DOHH2 (cell line): ENCODE measurements around the gene AFG3L2.
"Not testable (repeated sequence)": the region's sequence is repeated elsewhere in the genome, so short reads cannot be mapped to it uniquely, and the experiment has no call there.

Source experiments
- H3F3A ChIP-seq: fragments of 200-600 bp; sonication (generic), shearing (Covaris generic); 2 replicates; pipeline ENCODE4 v1.6.0; 2016; ENCODE audit warnings: antibody characterized with exemption, mild to moderate bottlenecking; ENCODE audit not compliant: control insufficient read depth, insufficient read depth
- H3K27ac ChIP-seq: fragments of 200-600 bp; sonication (generic); 2 replicates; pipeline ENCODE4 v1.5.1; 2014; ENCODE audit warnings: low read depth, mild to moderate bottlenecking, low read length, moderate library complexity
- H3K27me3 ChIP-seq: fragments of 200-600 bp; sonication (generic); 2 replicates; pipeline ENCODE4 v1.6.1; 2014; ENCODE audit warnings: mild to moderate bottlenecking, low read length, mixed read lengths; ENCODE audit not compliant: control insufficient read depth
- H3K36me3 ChIP-seq: fragments of 200-600 bp; sonication (generic); 2 replicates; pipeline ENCODE4 v1.6.1; 2014; ENCODE audit warnings: mild to moderate bottlenecking, low read length, moderate library complexity, mixed read lengths; ENCODE audit not compliant: control insufficient read depth
- H3K4me1 ChIP-seq: fragments of 200-600 bp; sonication (generic); 2 replicates; pipeline ENCODE4 v1.6.1; 2014; ENCODE audit warnings: mild to moderate bottlenecking, low read length, mixed read lengths; ENCODE audit not compliant: control insufficient read depth
- H3K4me2 ChIP-seq: fragments of 200-600 bp; sonication (generic); 2 replicates; pipeline ENCODE4 v1.6.0; 2014; ENCODE audit warnings: mild to moderate bottlenecking, low read length, moderate library complexity
- H3K4me3 ChIP-seq: fragments of 200-600 bp; sonication (generic); 2 replicates; pipeline ENCODE4 v1.5.1; 2014; ENCODE audit warnings: mild to moderate bottlenecking, low read length, mixed read lengths
- H3K79me2 ChIP-seq: fragments of 200-600 bp; sonication (generic); 2 replicates; pipeline ENCODE4 v1.6.1; 2014; ENCODE audit warnings: mild to moderate bottlenecking, low read length, mixed read lengths; ENCODE audit not compliant: control insufficient read depth
- H3K9me2 ChIP-seq: fragments of 200-600 bp; sonication (generic); replicated peaks from 2 replicates; pipeline ENCODE4 v1.6.1; 2014; ENCODE audit warnings: mild to moderate bottlenecking, low read length, mixed read lengths; ENCODE audit not compliant: control insufficient read depth
- H3K9me3 ChIP-seq: fragments of 200-600 bp; sonication (generic); 2 replicates; pipeline ENCODE4 v1.6.1; 2014; ENCODE audit warnings: antibody characterized with exemption, low read length, mixed read lengths; ENCODE audit not compliant: control insufficient read depth, insufficient read depth
- H4K20me1 ChIP-seq: fragments of 200-600 bp; sonication (generic); 2 replicates; pipeline ENCODE4 v1.6.0; 2014; ENCODE audit warnings: low read depth, mild to moderate bottlenecking, antibody characterized with exemption, low read length, moderate library complexity; ENCODE audit not compliant: control insufficient read depth, insufficient read depth
- CTCF ChIP-seq: fragments of 200-600 bp; sonication (generic); IDR thresholded peaks from one replicate; pipeline ENCODE4 v1.5.1; 2014; ENCODE audit warnings: antibody characterized with exemption, mild to moderate bottlenecking, low read depth, low read length; ENCODE audit not compliant: poor library complexity, severe bottlenecking
- EZH2phosphoT487 ChIP-seq: fragments of 200-600 bp; sonication (generic); IDR thresholded peaks from 2 replicates; pipeline ENCODE4 v1.6.1; 2017; ENCODE audit warnings: borderline replicate concordance, mild to moderate bottlenecking, antibody characterized with exemption, low read length, moderate library complexity, mixed read lengths

Gene AFG3L2

GRCh38 chr18:12417687-12418086 is 40.7 kb upstream of the AFG3L2 start:
- Histone ChIP-seq H3F3A (peaks cover 32% of the 10 kb centered on the region), H4K20me1 (no peaks in the 10 kb centered on the region), H3K79me2 (peaks cover 57% of the 10 kb centered on the region), H3K9me3 (no peaks in the 10 kb centered on the region), H3K4me3 (no peak overlapping the region), H3K27ac (peak overlapping the region; percentile 94), H3K4me2 (no peak overlapping the region), H3K36me3 (peaks cover 41% of the 10 kb centered on the region), H3K4me1 (peaks cover 65% of the 10 kb centered on the region), H3K27me3 (no peaks in the 10 kb centered on the region), H3K9me2 (no peaks in the 10 kb centered on the region)
- TF ChIP-seq EZH2phosphoT487 (no peak), CTCF (no peak)

GRCh38 chr18:12416098-12416729 is 39.2 kb upstream of the AFG3L2 start:
- Histone ChIP-seq H3F3A (peaks cover 28% of the 10 kb centered on the region), H3K27ac (peak overlapping the region; percentile 31; the same call in 1 of the 2 replicates), H3K9me2 (no peaks in the 10 kb centered on the region), H3K9me3 (no peaks in the 10 kb centered on the region), H3K36me3 (peaks cover 31% of the 10 kb centered on the region), H3K4me2 (peak overlapping the region; percentile 17; the same call in 1 of the 2 replicates), H3K27me3 (no peaks in the 10 kb centered on the region), H3K4me1 (peaks cover 57% of the 10 kb centered on the region), H3K79me2 (peaks cover 71% of the 10 kb centered on the region), H4K20me1 (no peaks in the 10 kb centered on the region), H3K4me3 (no peak overlapping the region)
- no peak for TF ChIP-seq EZH2phosphoT487
- TF ChIP-seq CTCF = no peak

GRCh38 chr18:12411456-12411855 is 34.4 kb upstream of the AFG3L2 start:
- no peak overlapping the region for H3K27ac ChIP-seq
- TF ChIP-seq EZH2phosphoT487 (no peak), CTCF (no peak)
- peaks cover 86% of the 10 kb centered on the region for H3K79me2 ChIP-seq

GRCh38 chr18:12410747-12411146 is 33.7 kb upstream of the AFG3L2 start:
- not testable (repeated sequence) for H3K27ac ChIP-seq, H3K9me2 ChIP-seq, H3K4me3 ChIP-seq, H3F3A ChIP-seq, H3K9me3 ChIP-seq, H4K20me1 ChIP-seq, H3K4me2 ChIP-seq
- Histone ChIP-seq H3K4me1 (peaks cover 57% of the 10 kb centered on the region), H3K36me3 (peaks cover 38% of the 10 kb centered on the region), H3K79me2 (peaks cover 79% of the 10 kb centered on the region), H3K27me3 (peaks cover 13% of the 10 kb centered on the region)

More at GRCh38 chr18:12411456-12411855, 34.4 kb upstream of the AFG3L2 start:
- no peak overlapping the region for H3K4me2 ChIP-seq
- H3K9me3 ChIP-seq = no peaks in the 10 kb centered on the region
- H3F3A ChIP-seq = 0 out of 2 replicates have a peak, but pooled peaks cover 6% of the 10 kb centered on the region
- no peaks in the 10 kb centered on the region for H3K9me2 ChIP-seq
- H3K4me3 ChIP-seq = no peak overlapping the region
- peaks cover 4% of the 10 kb centered on the region; the same call in 1 of the 2 replicates for H4K20me1 ChIP-seq
- peaks cover 6% of the 10 kb centered on the region for H3K27me3 ChIP-seq
- H3K4me1 ChIP-seq = peaks cover 62% of the 10 kb centered on the region
- H3K36me3 ChIP-seq = peaks cover 38% of the 10 kb centered on the region
